ENCODE data around the gene TMUB1.
A peak's percentile ranks its signal among the peaks of the same experiment; 100 is the strongest.

The TMUB1 gene

DNA sequence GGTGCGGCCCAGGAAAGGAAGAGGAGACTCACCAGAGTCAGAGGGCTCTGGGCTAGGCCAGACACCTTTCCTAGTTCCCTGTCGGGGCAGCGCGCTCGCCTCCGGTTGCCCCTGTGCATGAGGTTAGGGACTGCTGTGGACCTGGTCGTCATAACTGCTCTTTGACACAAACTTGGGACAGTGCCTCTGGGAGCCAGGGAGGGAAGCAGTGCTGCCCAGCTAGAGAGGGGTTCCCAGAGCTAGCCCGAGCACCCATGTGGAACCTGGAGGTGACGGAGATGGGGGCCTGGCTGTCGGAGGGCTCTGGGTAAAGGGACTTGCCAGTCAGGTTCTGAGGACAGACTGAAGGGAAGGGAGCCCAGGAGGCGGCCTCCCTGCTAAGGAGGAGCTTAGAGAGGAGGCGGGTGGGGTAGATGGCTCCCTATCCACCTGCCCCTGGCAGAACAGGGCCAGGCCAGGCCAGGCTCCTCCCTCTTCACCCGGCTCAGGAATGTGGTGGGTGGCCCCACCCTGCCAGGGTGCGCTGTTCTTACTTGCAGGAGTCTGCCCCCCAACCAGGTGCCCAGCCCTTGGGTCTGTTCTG lies 32.6 kb upstream of the TMUB1 start:
- Histone ChIP-seq H3K4me1 (ENCODE audit: insufficient read depth, low read length, severe bottlenecking) (peaks cover 9% of the 10 kb centered on the region), H2AFZ (ENCODE audit: low read length) (no peak overlapping the region), H3K4me2 (ENCODE audit: low read length) (peak overlapping the region; percentile 26; the same call in 1 of the 2 replicates), H3K79me2 (ENCODE audit: insufficient read depth, low read length) (no peaks in the 10 kb centered on the region), H3K4me3 (ENCODE audit: low read depth, low read length, poor library complexity, severe bottlenecking) (no peak overlapping the region), H3F3A (ENCODE audit: insufficient read depth, low read length) (no peaks in the 10 kb centered on the region), H3K27me3 (ENCODE audit: insufficient read depth, low read length) (peaks cover 5% of the 10 kb centered on the region; the same call in 1 of the 2 replicates), H3K9me2 (ENCODE audit: low read depth, low read length) (no peaks in the 10 kb centered on the region), H4K20me1 (ENCODE audit: insufficient read depth, low read length) (no peaks in the 10 kb centered on the region), H3K9ac (ENCODE audit: low read length) (no peak overlapping the region), H3K27ac (ENCODE audit: low read depth, low read length, poor library complexity, severe bottlenecking) (no peak overlapping the region), H3K36me3 (ENCODE audit: insufficient read depth, low read length) (no peaks in the 10 kb centered on the region), H3K9me3 (ENCODE audit: low read length) (no peaks in the 10 kb centered on the region)
- no peak for TF ChIP-seq EZH2 (IDR thresholded peaks at IDR 0.05; ENCODE audit: borderline replicate concordance, low read length)
- TF ChIP-seq, protein P1, sequence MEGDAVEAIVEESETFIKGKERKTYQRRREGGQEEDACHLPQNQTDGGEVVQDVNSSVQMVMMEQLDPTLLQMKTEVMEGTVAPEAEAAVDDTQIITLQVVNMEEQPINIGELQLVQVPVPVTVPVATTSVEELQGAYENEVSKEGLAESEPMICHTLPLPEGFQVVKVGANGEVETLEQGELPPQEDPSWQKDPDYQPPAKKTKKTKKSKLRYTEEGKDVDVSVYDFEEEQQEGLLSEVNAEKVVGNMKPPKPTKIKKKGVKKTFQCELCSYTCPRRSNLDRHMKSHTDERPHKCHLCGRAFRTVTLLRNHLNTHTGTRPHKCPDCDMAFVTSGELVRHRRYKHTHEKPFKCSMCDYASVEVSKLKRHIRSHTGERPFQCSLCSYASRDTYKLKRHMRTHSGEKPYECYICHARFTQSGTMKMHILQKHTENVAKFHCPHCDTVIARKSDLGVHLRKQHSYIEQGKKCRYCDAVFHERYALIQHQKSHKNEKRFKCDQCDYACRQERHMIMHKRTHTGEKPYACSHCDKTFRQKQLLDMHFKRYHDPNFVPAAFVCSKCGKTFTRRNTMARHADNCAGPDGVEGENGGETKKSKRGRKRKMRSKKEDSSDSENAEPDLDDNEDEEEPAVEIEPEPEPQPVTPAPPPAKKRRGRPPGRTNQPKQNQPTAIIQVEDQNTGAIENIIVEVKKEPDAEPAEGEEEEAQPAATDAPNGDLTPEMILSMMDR (IDR thresholded peaks at IDR 0.05; ENCODE audit: low read length): no peak

DNA sequence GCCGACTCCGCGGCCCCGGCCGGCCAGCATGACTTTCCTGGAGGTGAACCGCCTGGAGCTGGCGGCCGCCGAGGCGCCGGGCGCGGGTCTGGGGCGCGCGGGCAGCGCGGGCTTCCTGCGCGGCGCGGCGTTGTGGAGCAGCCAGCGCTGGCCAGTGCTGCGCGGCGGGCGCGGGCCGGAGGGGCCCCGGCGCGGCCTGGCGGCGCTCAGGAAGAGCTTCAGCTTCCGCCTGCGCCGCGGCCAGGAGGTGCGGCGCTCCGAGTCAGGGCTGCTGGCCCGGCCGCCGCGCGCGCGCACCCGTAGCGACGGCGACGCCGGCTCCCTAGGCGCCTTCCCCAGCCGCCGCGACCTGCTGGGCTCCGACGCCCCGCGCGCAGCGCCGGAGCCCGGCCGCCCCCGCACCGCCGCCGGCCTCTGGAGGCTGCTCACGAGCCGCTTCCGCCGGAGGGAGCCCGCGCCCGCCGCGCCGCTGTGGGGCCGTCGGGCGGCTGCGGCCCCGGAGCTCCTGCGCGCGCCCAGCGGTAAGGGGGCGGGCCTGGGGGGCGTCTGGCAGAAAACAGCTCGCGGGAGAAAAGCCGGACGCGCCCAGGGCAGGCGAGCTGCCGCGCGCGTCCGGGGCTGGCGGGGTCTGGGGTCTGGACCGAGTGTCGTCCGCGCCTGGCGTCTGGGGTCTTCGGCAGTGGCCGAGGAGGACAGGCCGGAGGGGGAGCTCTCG lies 32.0 kb upstream of the TMUB1 start:
- Histone ChIP-seq H2AFZ (ENCODE audit: low read length) (no peak overlapping the region), H3K27ac (ENCODE audit: low read depth, low read length, poor library complexity, severe bottlenecking) (no peak overlapping the region), H3K9ac (ENCODE audit: low read length) (no peak overlapping the region), H3K79me2 (ENCODE audit: insufficient read depth, low read length) (no peaks in the 10 kb centered on the region), H3K9me2 (ENCODE audit: low read depth, low read length) (no peaks in the 10 kb centered on the region), H3F3A (ENCODE audit: insufficient read depth, low read length) (no peaks in the 10 kb centered on the region), H3K4me2 (ENCODE audit: low read length) (peak overlapping the region; percentile 26; the same call in 1 of the 2 replicates), H3K4me1 (ENCODE audit: insufficient read depth, low read length, severe bottlenecking) (peaks cover 9% of the 10 kb centered on the region), H4K20me1 (ENCODE audit: insufficient read depth, low read length) (no peaks in the 10 kb centered on the region), H3K27me3 (ENCODE audit: insufficient read depth, low read length) (peaks cover 5% of the 10 kb centered on the region; the same call in 1 of the 2 replicates), H3K4me3 (ENCODE audit: low read depth, low read length, poor library complexity, severe bottlenecking) (no peak overlapping the region), H3K36me3 (ENCODE audit: insufficient read depth, low read length) (no peaks in the 10 kb centered on the region), H3K9me3 (ENCODE audit: low read length) (no peaks in the 10 kb centered on the region)
- TF ChIP-seq EZH2 (IDR thresholded peaks at IDR 0.05; ENCODE audit: borderline replicate concordance, low read length): no peak
- TF ChIP-seq, protein P1 (IDR thresholded peaks at IDR 0.05; ENCODE audit: low read length): no peak

DNA sequence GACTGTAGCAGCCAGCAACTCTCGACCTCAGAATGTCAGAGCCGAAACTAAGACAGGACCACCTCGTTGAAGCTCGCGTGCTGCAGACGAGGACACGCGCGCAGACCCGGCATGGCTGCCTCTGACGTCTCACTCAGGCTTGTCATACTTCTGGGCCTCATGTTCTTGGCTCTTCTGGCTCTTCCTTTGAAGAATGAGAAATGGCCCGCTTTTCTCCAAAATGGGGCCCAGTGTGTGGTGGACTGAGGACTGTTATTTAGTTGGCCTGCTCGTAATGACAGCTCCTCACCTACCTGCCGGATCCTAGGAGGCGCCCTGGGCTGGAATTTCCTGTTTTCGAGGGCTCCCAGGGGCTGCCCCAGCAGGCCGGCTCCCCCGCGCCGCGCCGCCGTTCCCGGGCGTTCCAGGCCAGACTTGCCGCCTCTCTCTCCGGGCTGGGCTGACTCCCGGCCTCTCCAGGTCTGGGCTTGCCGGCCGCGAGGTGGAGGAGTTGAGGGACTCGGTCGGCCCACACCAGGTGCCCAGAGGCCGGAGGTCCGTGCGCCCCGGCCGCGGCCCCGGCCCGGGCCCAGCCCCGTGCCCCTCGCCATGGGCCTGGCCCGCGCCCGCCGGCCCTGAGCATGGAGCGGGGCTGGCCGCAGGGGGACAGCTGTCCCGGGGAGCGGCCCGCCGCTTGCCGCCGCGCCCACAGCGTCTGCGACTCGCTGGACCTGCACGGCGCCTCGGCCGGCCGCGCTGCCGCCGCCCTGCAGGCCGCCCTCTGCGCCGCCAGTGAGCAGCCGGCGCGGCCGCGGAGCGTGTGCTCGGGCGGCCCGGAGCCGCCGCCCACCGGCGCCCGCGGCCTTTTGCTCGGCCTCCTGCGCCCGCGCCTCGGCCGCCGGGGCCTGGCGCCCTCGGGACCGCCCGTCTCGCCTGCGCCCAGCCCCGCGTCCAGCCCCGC lies 31.1 kb upstream of the TMUB1 start:
- H3K9me2 ChIP-seq (ENCODE audit: low read depth, low read length): no peaks in the 10 kb centered on the region
- H3K9ac ChIP-seq (ENCODE audit: low read length): no peak overlapping the region
- no peaks in the 10 kb centered on the region for H4K20me1 ChIP-seq (ENCODE audit: insufficient read depth, low read length)
- TF ChIP-seq, protein P1 (IDR thresholded peaks at IDR 0.05; ENCODE audit: low read length): no peak
- no peak for TF ChIP-seq EZH2 (IDR thresholded peaks at IDR 0.05; ENCODE audit: borderline replicate concordance, low read length)
- H3F3A ChIP-seq (ENCODE audit: insufficient read depth, low read length): no peaks in the 10 kb centered on the region
- H2AFZ ChIP-seq (ENCODE audit: low read length): no peak overlapping the region
- peaks cover 8% of the 10 kb centered on the region; the same call in 1 of the 2 replicates for H3K27me3 ChIP-seq (ENCODE audit: insufficient read depth, low read length)
- H3K79me2 ChIP-seq (ENCODE audit: insufficient read depth, low read length): no peaks in the 10 kb centered on the region
- H3K36me3 ChIP-seq (ENCODE audit: insufficient read depth, low read length): no peaks in the 10 kb centered on the region
- peaks cover 9% of the 10 kb centered on the region for H3K4me1 ChIP-seq (ENCODE audit: insufficient read depth, low read length, severe bottlenecking)
- H3K27ac ChIP-seq (ENCODE audit: low read depth, low read length, poor library complexity, severe bottlenecking): no peak overlapping the region
- no peaks in the 10 kb centered on the region for H3K9me3 ChIP-seq (ENCODE audit: low read length)
- no peak overlapping the region for H3K4me2 ChIP-seq (ENCODE audit: low read length)
- no peak overlapping the region for H3K4me3 ChIP-seq (ENCODE audit: low read depth, low read length, poor library complexity, severe bottlenecking)
